ENCODE measurements around the gene AKAP6. TPM values are rescaled to one million over a fixed set of nuclear protein-coding genes. Genes with fewer than 3 reads are reported as not detected.

AKAP6 gene
- total RNA-seq, 1 donor from 2014 or later: 7.7 TPM

GRCh38 chr14:32633224-32633859 lies 304.2 kb downstream of the AKAP6 start:
- Histone ChIP-seq H3K27me3 (no peaks in the 10 kb centered on the region), H3K36me3 (no peaks in the 10 kb centered on the region), H3K4me1 (no peaks in the 10 kb centered on the region), H3K9me3 (no peaks in the 10 kb centered on the region), H3K27ac (no peak overlapping the region), H3K4me3 (no peak overlapping the region)
- TF ChIP-seq CTCF (IDR thresholded peaks at IDR 0.05): no peak
- ATAC-seq (no peak), DNase-seq (no peak)
- intact Hi-C loops (cut with DNase I): no loop called here

- intact Hi-C loops (cut with DNase I): no loop called here
- Histone ChIP-seq H3K27ac (no peak overlapping the region), H3K4me3 (no peak overlapping the region), H3K4me1 (no peaks in the 10 kb centered on the region), H3K36me3 (no peaks in the 10 kb centered on the region), H3K9me3 (no peaks in the 10 kb centered on the region), H3K27me3 (no peaks in the 10 kb centered on the region)
- ATAC-seq: no peak
- DNase-seq: no peak
- no peak for TF ChIP-seq CTCF (IDR thresholded peaks at IDR 0.05)
These were observed 304.8 kb downstream of the AKAP6 start for GRCh38 chr14:32633930-32634329.

- no peak for TF ChIP-seq CTCF (IDR thresholded peaks at IDR 0.05)
- Histone ChIP-seq H3K36me3 (no peaks in the 10 kb centered on the region), H3K4me3 (peak overlapping the region; percentile 27), H3K4me1 (no peaks in the 10 kb centered on the region), H3K27me3 (no peaks in the 10 kb centered on the region), H3K9me3 (no peaks in the 10 kb centered on the region), H3K27ac (no peak overlapping the region)
- DNase-seq: no peak
- peak; percentile 43 for ATAC-seq
- intact Hi-C loops (cut with DNase I): no loop called here
These were observed 306.1 kb downstream of the AKAP6 start for GRCh38 chr14:32635061-32635719.

- no peak for ATAC-seq
These were observed 308.5 kb downstream of the AKAP6 start for GRCh38 chr14:32637582-32637981.

GRCh38 chr14:32639208-32639607 lies 310.1 kb downstream of the AKAP6 start:
- DNase-seq (no peak), ATAC-seq (no peak)
- TF ChIP-seq CTCF (IDR thresholded peaks at IDR 0.05): no peak
- H3K27ac ChIP-seq: no peak overlapping the region
- H3K4me3 ChIP-seq: no peak overlapping the region
- intact Hi-C loops (cut with DNase I): no loop called here
- H3K4me1 ChIP-seq: no peaks in the 10 kb centered on the region
- H3K36me3 ChIP-seq: no peaks in the 10 kb centered on the region
- H3K9me3 ChIP-seq: no peaks in the 10 kb centered on the region
- no peaks in the 10 kb centered on the region for H3K27me3 ChIP-seq

More at GRCh38 chr14:32637582-32637981, 308.5 kb downstream of the AKAP6 start:
- no peaks in the 10 kb centered on the region for H3K4me1 ChIP-seq
- no peaks in the 10 kb centered on the region for H3K27me3 ChIP-seq
- no peak overlapping the region for H3K27ac ChIP-seq
- intact Hi-C loops (cut with DNase I): no loop called here
- no peak for DNase-seq
- TF ChIP-seq CTCF (IDR thresholded peaks at IDR 0.05): no peak
- no peaks in the 10 kb centered on the region for H3K36me3 ChIP-seq
- no peaks in the 10 kb centered on the region for H3K9me3 ChIP-seq
- H3K4me3 ChIP-seq: no peak overlapping the region
